Upper lobe of left lung (tissue), 4 donors: ENCODE results near the gene SLC7A14.

Experiments used
- CTCF ChIP-seq, 6 experiments: fragments of 450-650 bp in 4 of 6; fragments of 200-600 bp in 2 of 6; sonication (generic) in 2 of 6; IDR thresholded peaks; one replicate each; pipeline ENCODE4 v1.5.1; 2016 to 2019; ENCODE audit warnings: antibody characterized with exemption in 6 of 6
- EP300 ChIP-seq, 4 donors: sonication (generic); formaldehyde crosslinking; IDR thresholded peaks; one replicate each; pipeline ENCODE4 v1.5.1; 2017; ENCODE audit warnings: antibody characterized with exemption in 4 of 4, control low read depth in 2 of 4
- POLR2A ChIP-seq, 4 donors: fragments of 450-650 bp; IDR thresholded peaks; one replicate each; pipeline ENCODE4 v1.5.1; 2016 to 2017; ENCODE audit warnings: antibody characterized with exemption in 4 of 4, mild to moderate bottlenecking in 2 of 4
- POLR2AphosphoS5 ChIP-seq, 2 donors: sonication (generic); formaldehyde crosslinking; IDR thresholded peaks; one replicate each; pipeline ENCODE4 v1.5.1; 2017; ENCODE audit warnings: antibody characterized with exemption in 2 of 2

- TF ChIP-seq CTCF (IDR thresholded peaks at IDR 0.05) (no peak), POLR2A (IDR thresholded peaks at IDR 0.05) (no peak), EP300 (IDR thresholded peaks at IDR 0.05) (no peak), POLR2AphosphoS5 (IDR thresholded peaks at IDR 0.05) (no peak)
These were observed 56.0 kb downstream of the SLC7A14 start for GRCh38 chr3:170529912-170530311.
